Measurements from ENCODE around the gene PIGN.

The PIGN gene

DNA sequence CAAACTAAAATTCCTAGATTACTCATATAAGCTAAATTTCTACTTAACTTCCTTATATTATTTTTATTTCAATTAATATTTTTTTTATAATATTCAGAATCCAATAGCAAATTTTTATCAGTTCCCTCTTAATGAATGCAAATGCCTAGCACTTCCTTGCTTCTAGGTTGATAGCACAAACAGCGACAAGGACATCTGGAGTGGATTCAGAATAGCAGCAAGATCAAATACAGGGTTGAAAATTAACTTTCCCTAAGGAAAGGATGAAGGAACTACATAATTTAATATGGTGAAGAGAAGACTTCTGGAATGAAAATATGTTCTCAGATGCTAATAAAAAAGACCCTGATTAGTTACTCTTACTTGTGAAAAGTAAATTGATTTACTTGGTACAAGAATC lies 64.5 kb downstream of the PIGN start:
- no peak for DNase-seq (ENCODE audit: low read depth in 3 of 3, low spot score in 1 of 3)

DNA sequence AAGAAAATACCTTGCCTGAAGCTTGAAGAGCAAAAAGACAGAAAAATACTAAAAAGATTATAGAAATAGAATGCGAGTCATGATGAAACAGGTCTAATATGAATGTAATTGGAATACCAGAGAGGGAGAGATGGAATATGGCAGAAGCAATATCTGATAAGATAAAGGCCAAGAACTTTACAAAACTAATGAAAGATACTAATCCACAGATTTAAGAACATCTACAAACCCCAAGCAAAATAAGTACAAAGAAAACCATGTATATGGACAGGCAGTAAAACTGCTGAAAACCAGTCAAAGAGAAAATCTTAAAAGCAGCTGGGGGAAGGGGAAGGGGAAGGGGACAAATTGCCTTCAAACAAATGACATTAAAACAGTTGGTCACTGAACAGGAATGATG lies 67.0 kb downstream of the PIGN start:
- no peak for DNase-seq (ENCODE audit: low read depth in 3 of 3, low spot score in 1 of 3)

DNA sequence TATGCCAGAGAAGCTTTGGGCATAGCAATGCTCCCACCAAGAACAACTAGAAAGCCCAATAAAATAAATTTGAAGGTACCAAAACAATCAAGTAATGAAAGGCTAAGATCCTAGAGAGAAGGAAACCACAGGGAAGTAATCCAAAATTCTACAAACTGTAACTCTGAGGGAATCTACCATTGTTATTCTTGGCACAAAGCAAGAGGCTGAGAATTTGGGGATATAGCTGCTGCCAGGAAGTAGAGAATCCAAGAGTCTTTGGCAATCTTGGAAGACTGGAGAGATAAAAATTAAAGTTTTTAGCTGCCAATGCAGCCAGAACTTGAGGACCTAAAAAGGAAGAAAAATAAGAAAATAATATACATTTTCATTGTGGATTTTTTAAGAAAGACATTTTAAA lies 68.5 kb downstream of the PIGN start:
- DNase-seq (ENCODE audit: low read depth in 3 of 3, low spot score in 1 of 3): no peak

DNA sequence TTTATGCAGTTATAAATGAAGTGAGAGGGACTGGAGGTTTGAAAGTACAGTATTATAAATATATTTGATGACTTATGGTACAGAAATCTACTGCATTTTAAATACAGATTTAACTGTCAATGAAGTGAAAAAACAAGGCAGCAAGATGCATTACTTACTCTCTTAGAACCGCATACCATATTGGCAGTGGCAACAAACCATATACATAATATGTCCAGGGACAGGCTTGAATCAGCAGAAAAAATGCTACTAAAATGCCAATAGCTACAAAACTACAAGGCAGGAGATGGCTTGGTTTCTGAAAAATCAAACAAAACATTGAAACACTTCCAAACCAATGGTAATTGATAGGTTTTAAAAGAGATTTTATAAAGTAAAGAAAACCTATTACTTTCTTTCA lies 77.2 kb downstream of the PIGN start:
- DNase-seq (ENCODE audit: low read depth in 3 of 3, low spot score in 1 of 3): no peak

DNA sequence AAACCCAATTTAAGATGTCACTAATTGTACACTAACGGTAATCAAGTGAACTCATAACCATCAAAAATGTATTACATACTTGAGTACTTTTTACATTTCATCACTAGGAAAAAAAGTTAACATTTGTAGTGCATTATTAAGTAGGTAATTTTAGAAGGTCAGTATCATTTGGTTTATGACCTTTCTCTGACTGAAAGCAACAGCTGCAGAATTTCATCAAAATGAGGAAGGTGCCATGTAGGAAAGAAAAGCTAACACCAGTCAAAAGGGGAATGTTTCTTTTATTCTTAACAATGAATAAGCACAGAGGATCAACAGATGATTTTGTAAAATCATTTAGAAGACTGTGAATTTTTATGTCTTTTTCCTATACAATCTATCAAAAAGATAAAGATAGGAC lies 79.0 kb downstream of the PIGN start:
- no peak for DNase-seq (ENCODE audit: low read depth in 3 of 3, low spot score in 1 of 3)

DNA sequence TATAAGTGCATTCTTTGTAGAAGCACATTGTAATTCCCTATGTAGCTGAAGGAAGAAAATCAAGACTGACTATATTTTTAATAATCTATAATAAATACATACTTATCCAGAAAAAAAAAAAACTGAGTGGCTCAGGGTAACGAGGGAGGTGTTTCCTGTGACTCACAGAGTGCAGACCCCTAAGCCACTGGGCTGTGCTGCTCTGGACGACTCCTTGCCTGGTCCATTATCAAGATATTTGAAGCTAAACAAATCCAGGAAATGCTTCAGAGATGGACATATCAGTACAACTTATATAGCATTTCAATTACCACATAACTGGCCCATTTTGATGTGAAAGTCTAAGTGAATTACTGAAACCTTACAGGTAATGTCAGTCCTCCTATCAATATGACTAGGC lies 80.6 kb downstream of the PIGN start:
- no peak for DNase-seq (ENCODE audit: low read depth in 3 of 3, low spot score in 1 of 3)

DNA sequence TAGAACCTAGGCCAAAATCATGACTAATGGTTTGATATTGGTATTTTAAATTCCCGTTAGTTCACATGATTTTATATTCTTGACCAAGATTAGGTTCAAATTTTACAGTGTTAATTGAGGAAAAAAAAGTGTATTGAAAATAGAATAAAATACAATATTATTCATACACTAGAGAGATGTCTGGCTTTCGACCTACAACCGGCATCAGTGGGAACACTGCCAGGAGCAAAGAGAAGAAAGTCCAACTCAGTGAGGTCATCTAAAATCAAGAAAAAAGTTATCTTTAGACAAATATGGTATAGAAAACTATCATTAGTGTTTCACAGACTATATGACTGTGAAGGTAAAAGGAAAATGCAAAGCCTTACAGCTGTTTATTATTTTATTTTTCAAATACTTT lies 81.5 kb downstream of the PIGN start:
- DNase-seq (ENCODE audit: low read depth in 3 of 3, low spot score in 1 of 3): no peak

DNA sequence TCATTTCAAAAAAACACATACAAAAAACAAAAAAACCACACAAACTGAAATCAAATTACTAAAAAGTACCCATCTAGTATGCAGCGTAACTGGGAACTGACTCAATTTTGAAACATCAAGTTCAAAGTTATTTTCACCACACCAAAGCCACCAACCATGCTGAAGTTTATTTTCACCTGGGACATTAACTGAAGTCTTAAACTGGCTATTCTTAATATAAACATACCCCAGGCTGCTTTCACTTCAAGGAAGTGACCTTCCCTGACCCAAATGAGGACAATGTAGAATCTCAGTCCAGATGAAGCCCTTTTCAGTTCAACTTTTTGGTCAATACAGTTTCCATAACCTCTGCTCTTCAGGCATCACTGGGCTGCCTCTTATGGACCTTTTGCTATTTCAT lies 84.6 kb downstream of the PIGN start:
- no peak for DNase-seq (ENCODE audit: low read depth in 3 of 3, low spot score in 1 of 3)

DNA sequence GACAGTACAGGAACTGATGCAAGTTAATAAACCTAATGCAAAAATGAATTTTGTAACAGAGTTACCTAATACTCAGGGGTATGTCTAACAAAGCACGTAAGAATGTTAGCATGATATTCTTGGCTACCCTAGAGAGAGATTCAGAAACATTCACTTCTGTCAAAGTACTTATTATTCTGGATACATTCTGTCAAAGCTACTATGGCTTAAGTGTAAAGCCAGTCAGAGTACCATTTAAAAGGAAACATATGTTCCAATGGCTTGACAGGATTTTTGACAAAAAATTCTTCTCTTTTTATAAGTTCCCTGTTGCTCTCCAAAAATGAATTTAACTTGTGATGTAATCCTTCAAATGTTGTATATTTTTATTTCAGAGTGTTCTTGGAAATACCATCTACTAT lies 85.5 kb downstream of the PIGN start:
- DNase-seq (ENCODE audit: low read depth in 3 of 3, low spot score in 1 of 3): no peak

DNA sequence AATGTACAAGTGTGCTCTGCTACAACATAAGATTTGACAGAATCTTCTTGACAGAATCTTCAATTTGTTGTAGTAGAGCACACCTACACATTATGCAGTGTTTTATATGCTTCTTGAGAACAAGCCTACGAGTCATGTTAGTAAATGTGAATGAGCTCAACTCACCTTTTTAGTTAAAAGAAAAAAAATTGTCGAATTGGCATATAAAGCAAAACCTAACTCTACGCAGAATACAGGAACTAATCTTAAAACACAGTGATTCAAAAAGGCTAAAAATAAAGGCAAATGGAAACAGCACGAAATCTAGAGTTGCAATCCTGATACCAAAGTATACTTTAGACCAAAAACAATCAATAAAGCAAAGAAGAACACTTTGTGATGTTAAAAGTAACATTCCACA lies 87.9 kb downstream of the PIGN start:
- DNase-seq (ENCODE audit: low read depth in 3 of 3, low spot score in 1 of 3): no peak

DNA sequence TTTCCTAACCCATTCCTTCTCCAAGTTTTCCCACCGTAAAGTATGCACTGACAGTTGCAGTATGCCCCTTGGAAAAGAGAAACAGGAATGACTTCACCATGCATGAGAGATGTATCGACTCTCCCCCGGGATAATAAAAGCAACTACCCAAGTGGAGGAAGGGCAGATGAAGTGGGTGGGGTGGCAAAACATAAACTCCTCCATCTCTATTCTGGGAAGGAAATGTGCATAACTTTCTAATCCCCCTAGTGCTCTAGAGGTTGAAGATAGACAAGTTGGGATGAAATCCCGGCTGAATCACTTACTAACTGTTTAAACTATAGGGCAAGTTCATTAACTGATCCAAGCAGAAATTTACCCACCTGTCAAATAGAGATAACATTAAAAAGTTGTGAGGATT lies 89.2 kb downstream of the PIGN start:
- DNase-seq (ENCODE audit: low read depth in 3 of 3, low spot score in 1 of 3): no peak

DNA sequence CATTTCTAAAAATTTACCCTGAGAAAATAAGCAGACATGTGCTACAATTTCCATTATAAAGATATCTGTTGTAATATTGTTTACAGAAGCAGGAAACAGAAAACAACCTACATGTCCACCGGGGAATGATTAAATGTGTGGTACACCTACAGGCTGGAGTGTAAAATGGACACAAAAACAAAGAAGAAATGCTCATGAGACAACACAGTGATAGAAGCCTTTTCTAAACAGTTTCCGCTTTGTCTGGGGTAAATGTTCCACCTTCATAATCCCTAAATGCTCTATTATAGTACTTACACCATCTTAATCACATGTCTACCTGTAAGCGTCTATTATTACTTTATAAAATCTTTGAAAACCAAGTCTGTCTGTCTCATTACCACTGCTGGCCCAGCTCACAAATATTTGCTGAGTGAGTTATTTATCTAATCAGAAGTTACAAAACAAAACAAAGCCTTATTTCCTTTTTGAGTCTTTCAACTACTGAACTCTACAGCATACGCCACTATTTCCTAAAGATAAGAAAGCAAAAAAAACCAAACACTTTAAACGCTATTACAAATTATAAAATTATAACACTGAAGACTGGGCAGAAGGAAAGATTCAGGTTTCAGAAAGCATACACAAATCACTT lies 95.3 kb downstream of the PIGN start:
- DNase-seq (ENCODE audit: low read depth in 3 of 3, low spot score in 1 of 3): no peak

DNA sequence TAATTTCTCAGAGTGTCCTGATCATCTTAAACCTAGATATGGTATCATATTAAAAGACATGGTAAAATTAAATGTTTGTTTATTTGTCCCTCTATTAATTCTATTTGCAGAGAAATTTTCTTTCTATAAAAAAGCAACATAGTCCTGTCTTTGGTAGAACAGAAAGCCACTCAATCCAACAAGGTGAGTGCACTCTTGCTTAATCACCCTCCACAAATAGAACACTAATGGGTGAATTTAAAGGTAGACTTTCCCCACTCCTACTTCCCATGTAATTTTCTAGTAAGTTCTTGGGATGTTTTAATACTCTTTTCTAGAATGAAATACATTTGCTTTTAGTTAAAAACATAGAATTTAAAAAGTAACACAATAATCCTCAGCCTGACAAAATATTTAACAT lies 97.7 kb downstream of the PIGN start:
- DNase-seq (ENCODE audit: low read depth in 3 of 3, low spot score in 1 of 3): no peak

DNA sequence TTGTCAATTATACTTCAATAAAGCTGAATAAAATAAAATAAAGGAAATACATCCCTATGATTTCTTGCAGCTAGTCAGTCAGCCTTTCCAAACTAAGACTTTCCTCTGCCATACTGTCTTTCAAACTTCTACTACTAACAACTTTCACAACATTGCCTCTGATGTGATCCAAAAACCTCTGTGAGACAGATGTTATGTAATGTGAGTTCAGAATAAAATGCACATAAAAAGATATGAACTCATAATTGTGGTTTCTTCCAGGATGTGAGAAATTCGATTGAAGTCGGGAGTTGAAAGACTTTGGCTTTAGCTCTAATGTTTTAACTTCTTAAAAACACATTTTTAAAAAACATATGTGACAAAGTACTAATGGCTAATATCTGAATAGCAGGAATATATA lies 98.7 kb downstream of the PIGN start:
- no peak for DNase-seq (ENCODE audit: low read depth in 3 of 3, low spot score in 1 of 3)

DNA sequence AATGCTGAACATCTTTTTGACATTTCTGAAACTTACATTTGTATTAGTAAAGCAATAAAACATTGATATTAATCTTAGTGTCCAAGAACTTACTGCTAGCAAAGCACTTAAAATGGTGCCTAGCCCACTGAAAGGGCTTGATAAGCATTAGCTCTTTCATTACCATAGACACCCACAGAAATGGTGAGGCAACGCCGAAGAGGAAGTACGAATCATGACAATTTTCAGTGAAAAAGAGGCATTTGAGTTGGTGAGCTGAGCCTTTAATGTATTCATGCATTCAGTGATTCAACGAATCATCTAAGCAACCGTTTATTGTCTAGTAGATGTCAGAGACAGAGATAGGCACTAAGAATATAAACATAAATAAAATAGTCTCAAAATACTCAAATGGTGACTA lies 101.1 kb downstream of the PIGN start:
- no peak for DNase-seq (ENCODE audit: low read depth in 3 of 3, low spot score in 1 of 3)

DNA sequence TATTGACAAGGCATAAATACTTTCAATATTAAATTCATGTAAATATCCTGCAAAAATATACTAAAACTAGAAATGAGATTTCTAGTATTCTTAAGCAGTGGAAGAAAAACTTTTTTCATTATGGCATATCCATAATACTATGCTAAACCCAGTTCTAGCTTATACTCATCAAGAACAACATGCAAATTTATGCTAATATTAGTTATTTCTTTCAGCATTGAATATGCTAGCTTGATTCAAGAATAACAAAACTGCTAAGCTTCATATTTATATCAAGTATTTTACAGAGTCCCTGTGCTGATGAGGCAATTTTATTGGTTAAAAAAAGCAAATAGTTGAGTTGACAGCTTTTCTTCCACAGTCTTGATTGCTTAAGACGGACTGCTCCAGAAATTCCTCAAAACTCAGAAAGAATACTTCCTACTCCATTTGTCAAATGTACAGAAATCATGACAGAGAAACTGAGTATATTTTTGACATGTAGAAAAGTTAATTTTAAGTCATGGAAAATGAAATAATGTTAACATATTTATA lies 105.0 kb downstream of the PIGN start:
- DNase-seq (ENCODE audit: low read depth in 3 of 3, low spot score in 1 of 3): no peak

DNA sequence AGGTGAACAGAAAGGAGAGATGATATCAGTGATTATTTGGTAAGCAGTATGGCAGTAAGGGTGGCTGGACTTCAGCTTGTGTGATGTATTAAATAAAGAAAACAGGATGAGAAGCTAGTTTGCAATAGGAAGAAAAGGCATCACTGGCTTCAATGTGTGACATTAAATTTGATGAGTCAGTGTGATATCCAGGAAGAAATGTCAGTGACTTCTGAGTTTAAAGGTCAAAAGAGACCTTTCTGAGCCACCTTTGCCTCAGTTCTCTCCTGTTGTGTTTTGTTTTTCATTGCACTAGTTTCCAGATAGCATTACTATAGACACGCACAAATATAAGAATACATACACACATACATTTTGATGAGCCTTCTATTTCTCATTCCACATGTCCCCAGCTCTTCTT lies 105.6 kb downstream of the PIGN start:
- no peak for DNase-seq (ENCODE audit: low read depth in 3 of 3, low spot score in 1 of 3)

DNA sequence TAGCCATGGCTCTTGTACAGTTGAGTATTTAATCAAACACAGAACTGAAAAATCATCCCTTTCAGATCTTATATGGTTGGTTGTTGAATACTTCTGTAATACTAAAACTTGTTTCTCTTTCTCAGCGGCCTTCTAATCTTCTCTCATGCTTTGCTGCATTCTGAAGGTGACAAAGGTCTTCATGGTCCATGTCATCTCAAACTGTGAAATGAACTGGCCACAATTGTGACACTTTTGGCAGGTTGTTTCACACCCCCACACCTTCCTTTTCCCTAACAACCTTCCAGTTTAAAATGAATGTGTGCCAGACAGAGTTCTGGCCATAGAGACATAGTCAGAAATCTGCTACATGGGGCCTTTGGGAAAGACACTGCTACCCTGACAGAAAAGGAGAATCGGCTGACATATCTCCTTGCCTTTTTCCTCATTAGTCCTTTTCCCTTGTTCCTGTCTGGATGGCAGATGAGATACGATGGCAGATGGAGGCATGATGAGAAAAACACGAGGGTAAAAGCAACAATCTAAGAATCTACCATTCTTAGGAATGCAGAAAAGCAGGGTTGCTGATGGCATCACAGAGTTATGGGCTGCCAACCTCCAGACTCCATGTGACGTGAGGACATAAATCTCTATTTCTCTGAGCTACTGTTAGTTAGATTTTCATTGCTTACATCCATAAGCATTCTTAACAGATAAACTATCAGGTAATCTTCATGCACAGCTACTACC lies 106.5 kb downstream of the PIGN start:
- DNase-seq (ENCODE audit: low read depth in 3 of 3, low spot score in 1 of 3): no peak

DNA sequence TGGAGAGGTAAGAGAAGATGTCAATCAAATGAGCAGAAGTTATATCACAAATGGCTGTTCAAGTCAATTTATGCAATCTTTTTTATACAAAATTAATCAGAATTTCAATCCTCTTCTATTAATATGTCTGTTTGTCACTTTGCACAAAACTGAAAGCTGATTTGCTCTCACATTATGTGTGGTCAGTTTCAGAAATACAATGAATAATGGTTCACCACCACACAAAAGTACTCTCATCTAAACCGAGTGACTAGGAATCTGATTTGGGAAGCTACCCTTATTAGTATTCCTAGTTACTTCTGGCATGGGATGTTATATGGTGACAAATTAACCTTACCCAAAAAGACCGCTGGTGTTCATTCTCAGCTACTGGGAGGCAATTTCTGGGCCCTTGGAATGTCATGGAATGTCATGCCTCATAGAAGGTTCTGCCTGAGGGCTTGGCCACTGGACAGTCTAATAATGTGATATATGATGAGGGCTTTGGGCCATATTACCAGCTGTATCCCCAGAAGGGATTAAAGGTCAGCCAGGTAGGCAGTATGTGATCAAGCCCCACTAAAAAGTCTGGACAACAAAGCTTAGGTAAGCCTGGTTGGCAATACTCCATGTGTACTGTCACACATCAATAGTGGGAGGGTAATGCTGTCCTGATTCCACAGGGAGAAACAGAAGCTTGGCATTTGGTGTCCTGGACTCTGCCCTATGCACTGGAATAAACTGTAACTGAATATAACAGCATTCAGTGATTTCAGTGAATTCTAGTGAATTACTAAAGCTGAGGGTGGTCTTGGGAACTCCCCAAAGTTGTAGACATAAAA lies 113.2 kb downstream of the PIGN start:
- DNase-seq (ENCODE audit: low read depth in 3 of 3, low spot score in 1 of 3): no peak

DNA sequence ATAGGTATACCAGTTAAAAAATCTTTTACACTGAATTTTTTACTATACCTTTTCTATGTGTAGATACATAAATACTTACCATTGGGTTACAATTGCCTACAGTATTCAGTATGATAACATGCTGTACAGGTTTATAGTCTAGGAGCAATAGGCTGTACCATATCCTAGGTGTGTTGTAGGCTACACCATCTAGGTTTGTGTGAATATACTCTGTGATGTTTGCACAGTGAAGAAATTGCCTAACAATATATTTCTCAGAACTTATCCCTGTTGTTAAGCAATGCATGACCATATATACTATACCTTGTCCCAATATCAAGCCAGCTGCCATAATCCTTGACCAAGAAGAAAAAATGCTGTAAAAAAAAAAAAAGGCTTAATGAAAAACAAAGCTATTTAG lies 114.5 kb downstream of the PIGN start:
- no peak for DNase-seq (ENCODE audit: low read depth in 3 of 3, low spot score in 1 of 3)

DNA sequence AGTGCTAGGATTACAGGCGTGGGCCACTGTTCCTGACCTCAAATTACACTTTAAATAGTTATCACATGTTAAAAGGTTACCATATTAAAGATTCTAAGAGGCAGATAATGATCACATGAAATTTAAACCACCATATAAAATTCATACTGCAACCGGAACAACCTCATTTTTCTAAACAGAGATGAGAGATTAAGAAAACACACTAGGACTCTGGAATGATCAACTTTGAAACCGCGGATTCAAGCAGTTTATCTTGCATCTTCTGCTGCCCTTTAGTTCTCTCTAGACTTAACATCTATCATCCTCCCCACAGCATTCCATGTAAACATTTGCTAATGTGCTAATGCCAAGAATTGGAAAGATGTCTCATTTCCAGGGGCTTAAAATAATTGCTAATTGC lies 115.8 kb downstream of the PIGN start:
- no peak for DNase-seq (ENCODE audit: low read depth in 3 of 3, low spot score in 1 of 3)

DNA sequence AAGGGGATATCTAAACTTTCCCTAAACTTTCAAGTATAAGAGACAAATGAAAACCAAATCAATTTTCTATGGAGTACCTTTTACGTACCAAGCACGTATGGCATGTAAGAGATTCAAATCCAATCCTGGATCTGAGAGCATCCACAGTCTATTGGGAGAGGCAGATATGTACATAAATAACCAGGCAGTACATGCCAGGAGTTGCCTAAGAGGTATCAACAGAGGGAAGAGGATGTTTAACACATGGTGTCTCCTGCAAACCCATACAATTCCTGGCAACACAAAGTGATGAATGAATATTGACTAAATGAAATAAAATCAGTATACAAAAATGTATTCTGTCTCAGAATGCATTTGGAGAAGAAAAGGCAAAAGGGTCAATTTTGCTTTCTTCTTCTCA lies 116.6 kb downstream of the PIGN start:
- DNase-seq (ENCODE audit: low read depth in 3 of 3, low spot score in 1 of 3): no peak
